Erythroblast (primary cell): ENCODE measurements around the gene SSR3.
"Not testable (repeated sequence)": the region's sequence is repeated elsewhere in the genome, so short reads cannot be mapped to it uniquely, and the experiment has no call there.

Experiments
- DNase-seq, 2 experiments: peaks; one replicate each; lab custom pipeline; 2025; lab: John Stamatoyannopoulos, UW
- GATA1 ChIP-seq: IDR thresholded peaks from 2 replicates; pipeline ENCODE4 v1.6.1; 2011; ENCODE audit warnings: low read depth, mild to moderate bottlenecking, control low read depth, low read length, moderate library complexity
- POLR2A ChIP-seq: IDR thresholded peaks from 2 replicates; pipeline ENCODE4 v1.6.1; 2011; ENCODE audit warnings: mild to moderate bottlenecking, low read length

SSR3 gene

DNA sequence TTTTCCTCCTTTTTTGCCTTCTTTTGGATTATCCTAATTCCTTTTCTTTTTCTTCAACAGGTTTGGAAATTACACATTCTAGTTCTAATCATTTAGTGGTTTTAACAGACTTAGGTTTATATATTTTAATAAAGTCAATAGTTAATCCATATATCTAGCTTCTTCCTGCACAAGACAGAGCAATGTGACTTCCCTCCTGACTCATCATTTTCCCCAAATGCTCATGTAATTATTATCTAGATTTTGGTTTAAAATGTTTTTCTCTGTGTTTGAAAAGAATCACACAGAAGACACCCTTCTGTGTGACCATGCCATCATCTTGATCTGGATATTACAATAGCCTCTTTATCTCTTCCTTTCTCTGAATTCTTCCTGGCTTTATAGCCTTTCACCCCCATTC, 28.6 kb upstream of the SSR3 start:
- TF ChIP-seq POLR2A, result no peak
- TF ChIP-seq GATA1, result no peak
- peak in 1 of 2 experiments; percentile 9 for DNase-seq

DNA sequence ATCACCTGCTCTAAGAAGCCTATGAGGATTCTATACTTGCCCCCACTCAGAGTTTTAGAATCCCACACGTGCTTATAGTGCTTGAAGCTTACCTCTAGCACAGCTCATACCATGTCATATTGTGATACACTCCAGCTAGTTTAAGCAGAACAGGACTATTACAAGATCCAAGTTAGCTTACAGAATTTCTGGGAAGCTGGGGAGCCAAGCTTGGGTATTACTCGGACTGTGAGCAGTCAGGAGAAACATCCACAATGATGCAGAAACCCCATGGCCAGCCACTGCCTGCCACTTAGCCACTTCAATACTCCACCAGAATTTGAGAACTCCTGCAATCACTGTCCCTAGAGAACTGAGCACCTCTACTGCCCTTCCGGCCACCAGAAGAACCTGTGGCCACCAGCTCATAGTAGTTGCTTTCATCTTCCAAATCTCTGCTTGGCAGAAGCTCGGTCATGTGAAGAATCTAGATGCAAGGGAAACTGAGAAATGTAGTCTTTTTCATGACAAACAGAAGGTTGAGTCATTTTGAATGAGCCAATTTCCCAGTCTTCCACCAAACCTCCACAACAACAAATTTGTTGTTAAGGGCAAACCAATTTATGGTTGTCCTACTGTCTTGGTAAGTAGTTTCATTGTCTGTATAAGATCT, 27.7 kb upstream of the SSR3 start:
- no peak for TF ChIP-seq GATA1
- TF ChIP-seq POLR2A, result no peak
- no peak for DNase-seq

DNA sequence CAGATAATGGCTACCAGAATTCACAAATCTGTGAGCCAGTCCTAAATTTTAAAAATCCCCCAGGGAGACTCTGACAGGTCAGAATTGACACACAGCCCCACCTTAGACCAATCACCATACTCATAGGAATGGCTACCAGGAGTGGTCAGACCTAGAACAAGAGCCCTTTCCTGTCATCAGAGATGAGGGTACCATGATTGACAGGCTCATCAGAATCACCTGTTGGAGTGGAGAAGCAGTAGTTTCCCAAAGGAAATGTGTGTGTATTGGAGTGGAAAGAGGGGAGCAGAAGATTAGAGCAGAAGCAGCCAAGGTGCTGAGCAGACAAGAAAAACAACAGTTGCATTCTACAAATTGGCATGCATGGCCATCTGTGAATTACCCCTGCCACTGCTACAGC, 27.0 kb upstream of the SSR3 start:
- TF ChIP-seq POLR2A, result no peak
- TF ChIP-seq GATA1, result no peak

DNA sequence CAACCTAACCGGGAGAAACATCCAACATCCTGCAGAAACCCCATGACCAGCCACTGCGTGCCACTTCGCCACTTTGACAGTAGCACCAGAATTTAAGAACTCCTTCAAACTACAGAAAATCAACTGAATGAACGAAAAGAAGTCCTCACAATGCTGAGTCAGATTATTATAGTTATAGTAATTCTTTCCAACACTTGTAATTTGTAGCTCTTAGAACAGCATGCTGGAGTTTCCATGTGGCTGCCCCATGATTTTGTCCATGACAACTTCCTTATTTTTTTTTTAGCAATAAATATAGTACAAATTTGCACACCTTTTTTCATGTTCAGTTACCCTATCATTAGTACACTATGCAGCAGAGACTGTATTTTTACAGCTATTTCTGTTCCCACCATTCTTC, 26.1 kb upstream of the SSR3 start:
- TF ChIP-seq POLR2A (no peak), GATA1 (no peak)
- no peak for DNase-seq

More for the DNA sequence above, 27.0 kb upstream of the SSR3 start:
- no peak for DNase-seq

DNA sequence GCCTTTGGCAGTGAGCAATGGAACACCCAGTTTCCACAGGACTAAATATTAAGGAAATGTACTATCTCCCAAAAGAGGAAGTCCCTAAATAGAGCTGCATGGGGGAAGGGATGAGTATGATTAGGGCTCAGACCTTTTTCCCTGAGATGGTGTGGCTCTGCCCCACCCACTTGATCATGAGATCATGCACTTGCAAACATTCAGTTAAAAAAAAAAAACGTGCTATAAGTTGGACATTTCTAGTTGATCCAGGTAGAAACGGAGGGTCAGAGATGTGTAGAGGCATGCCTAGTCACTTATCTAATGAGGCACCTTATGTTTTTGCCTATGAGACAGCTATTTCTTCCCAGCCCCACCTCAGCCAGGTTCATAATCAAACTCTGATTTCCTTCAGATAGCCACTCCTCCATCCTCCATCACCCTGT, 24.5 kb upstream of the SSR3 start:
- TF ChIP-seq POLR2A (no peak), GATA1 (no peak)

DNA sequence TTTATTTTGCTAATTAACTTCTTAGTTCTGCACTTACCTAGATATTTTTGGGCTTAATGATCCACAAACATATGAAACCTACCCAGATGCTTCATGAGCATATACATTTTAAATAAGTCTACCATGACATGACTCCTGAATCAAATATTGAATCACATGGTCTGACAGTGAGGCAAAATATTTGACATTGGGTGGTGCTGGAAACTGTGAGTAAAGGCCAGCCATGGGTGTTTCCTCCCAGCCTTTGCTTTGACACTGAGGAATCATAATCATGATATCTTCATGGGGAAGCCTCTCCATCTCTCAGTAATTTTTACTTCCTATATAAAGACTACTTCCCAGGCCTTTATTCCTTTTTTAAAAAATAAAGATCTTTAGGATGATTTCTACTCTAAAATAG, 22.8 kb upstream of the SSR3 start:
- TF ChIP-seq POLR2A, result no peak
- no peak for TF ChIP-seq GATA1
- peak in 1 of 2 experiments; percentile 32 for DNase-seq

More for the DNA sequence above, 24.5 kb upstream of the SSR3 start:
- DNase-seq, result peak; percentile 41 to 53

DNA sequence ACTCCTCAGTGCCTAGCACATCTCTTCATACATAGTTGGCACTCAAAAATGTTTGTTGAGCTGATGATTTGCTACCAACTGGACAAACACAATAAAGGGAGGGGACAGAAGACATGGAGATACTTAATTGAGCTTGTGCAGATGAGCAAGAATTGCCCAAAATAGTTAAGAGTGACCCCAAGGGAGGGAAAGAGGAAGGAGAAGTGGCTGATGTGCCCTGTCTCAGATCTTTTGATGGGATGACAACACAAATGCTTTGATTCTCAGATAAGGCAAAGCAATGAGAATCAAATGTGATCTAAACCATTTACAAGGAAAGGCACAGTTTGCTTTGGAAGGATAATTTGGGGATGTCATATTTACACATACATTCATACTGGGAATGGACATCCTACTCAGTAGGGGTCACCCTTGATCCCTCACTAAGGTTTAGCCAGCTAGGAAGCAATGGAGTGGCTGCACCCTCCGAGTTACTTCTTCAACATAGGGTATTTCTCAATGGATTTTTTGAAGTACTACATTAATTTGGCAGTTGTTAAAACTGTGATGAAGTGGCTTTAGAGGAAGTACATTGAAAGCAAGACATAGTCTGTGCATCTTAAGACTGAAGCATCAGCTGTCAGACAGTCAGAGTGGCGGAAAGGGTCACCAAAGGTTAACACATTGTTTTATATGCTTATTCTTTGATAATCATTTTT, 21.9 kb upstream of the SSR3 start:
- no peak for TF ChIP-seq GATA1
- no peak for TF ChIP-seq POLR2A
- peak in 1 of 2 experiments; percentile 4 for DNase-seq

DNA sequence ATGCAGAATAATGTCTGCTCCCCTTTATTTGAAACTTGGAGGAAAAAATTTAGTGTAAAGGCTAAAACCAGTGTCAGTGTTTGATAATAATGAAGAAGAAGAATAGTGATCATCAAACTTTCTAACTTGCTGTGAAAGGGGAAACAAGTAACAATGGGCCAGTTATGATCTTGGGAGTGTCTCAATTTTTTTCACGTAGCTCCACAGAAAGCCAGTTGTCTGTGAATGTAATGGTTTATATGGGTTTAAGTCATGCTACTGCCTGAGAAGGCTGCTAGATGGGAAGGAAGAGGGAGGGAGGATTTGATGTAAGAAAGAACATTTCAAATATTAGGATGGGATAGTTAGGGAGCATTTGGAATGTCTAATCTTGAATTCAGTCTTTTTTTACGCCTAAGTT, 21.1 kb upstream of the SSR3 start:
- no peak for DNase-seq
- TF ChIP-seq GATA1 (no peak), POLR2A (no peak)

DNA sequence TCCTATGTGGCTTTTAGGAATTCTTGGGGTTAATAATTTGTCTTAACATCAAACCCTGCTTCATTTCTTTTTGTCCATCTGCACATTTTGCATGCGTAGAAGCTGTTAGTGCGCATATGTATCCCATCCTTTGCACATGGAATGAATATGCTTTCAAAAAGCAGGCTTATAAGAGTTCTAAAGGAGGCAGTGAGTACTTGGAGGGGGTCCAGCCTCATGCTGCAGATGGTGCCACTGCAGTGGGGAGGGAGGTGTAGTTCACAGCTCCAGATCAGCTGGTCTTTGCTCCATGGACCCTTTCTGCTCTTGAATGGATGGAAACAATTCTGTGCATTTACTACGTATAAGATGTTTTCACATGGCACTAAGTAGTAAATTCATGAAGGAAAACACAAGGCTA, 20.7 kb upstream of the SSR3 start:
- TF ChIP-seq POLR2A (no peak), GATA1 (no peak)
- no peak for DNase-seq

DNA sequence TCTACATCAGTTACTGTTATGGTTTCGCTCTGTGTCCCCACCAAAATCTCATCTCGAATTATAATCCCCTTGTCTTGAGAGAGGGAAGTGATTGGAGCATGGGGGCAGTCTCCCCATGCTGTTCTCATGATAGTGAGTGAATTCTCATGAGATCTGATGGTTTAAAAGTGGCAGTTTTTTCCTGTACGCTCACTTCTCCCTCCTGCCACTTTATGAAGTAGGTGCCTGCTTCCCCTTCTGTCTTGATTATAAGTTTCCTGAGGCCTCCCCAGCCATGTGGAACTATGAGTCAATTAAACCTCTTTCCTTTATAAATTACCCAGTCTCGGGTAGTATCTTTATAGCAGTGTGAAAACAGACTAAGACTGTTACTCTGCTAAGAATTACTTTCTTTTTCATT, 15.0 kb upstream of the SSR3 start:
- DNase-seq, result not testable (repeated sequence)

DNA sequence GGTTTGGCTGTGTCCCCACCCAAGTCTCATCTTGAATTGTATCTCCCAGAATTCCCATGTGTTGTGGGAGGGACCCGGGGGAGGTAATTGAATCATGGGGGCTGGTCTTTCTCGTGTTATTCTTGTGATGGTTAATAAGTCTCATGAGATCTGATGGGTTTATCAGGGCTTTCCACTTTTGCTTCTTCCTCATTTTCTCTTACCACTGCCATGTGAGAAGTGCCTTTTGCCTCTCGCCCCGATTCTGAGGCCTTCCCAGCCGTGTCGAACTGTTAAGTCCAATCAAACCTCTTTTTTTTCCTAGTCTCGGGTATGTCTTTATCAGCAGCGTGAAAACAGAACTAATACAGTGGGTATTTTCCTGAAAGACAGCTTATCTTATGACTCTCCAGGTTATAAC, 14.1 kb upstream of the SSR3 start:
- not testable (repeated sequence) for DNase-seq

DNA sequence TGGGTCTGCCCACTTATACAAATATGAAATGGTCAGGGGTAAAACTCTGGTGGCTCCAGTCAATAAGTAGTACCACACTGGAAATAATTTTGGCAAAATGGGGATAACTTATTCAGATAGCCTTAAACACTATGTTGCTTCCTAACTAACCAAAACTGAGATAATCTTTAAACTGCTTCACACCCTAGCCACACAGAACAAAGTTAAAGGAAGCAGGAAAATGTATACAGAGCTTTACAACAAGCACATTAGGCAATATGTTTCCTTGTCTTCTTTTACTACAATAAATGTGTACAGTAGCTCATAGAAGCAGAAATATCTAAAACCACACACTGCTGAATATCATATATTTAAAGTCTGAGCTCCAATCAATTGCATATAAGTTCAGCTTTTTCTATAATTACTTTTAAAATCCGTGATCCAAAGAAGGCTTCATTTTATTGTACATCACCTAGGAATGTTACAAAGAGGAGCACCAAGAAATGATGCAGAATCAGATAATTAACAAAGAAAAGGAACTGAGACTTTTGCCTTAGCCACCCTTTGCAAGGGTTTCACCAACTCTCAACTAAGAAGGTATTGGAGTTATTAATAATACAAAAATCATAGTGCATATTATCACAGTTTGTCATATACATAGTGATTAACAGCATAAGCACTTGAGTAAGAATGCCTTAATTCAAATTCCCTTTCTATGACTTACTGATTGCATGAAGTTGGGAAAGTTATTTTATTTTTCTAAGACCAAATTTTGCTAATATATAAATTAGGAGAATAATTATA, 9.2 kb upstream of the SSR3 start:
- no peak for DNase-seq
- TF ChIP-seq GATA1 (no peak), POLR2A (no peak)

DNA sequence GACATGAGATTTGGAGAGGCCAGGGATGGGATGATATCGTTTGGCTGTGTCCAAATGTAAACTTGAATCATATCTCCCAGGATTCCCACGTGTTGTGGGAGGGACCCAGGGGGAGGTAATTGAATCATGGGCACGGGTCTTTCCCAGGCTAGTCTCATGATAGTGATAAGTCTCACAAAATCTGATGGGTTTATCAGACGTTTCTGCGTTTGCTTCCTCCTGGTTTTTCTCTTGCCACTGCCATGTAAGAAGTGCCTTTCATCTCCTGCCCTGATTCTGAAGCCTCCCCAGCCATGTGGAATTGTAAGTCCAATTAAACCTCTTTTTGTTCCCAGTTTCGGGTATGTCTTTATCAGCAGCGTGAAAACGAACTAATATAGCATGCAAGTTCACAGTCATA, 7.6 kb upstream of the SSR3 start:
- not testable (repeated sequence) for DNase-seq

DNA sequence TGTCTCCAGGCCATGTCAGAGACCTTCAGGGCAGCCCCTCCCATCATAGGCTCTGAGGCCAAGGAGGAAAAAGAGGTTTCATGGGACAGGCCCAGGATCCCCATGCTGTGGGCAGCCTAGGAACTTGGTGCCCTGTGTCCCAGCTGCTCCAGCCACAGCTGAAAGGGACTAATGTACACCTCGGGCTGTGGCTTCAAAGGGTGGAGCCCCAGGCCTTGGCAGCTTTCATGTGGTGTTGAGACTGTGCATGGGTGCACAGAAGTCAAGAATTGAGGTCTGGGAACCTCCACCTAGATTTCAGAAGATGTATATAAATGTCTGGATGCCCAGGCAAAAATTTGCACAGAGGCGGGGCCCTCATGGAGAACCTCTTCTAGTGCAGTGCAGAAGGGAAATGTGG, 6.6 kb upstream of the SSR3 start:
- no peak for TF ChIP-seq POLR2A
- TF ChIP-seq GATA1, result no peak
- DNase-seq, result no peak
